HepG2 (cell line): ENCODE measurements around the gene ROBO3. TPM values are rescaled to one million over a fixed set of nuclear protein-coding genes. Genes with fewer than 3 reads are reported as not detected.

ENCODE experiments used
- ATAC-seq: fragments of 200-7000 bp; cut with Tn5 transposase; 3 replicates; pipeline ENCODE4 v1.9.1; 2020; ENCODE audit warnings: mild to moderate bottlenecking, moderate library complexity
- BruUV-seq: library from RNA; stranded (reverse); fragments of 400-500 nt; replicated peaks from 2 replicates; lab custom pipeline; 2021; lab: Mats Ljungman, UMichigan
- CTCF ChIA-PET: fragments of 300-600 bp; formaldehyde crosslinking; extraction: SDS; loops from one replicate; lab custom pipeline; 2021; ENCODE audit warnings: low total read pairs, inconsistent platforms, low intra/inter-chr PET ratio; lab: Yijun Ruan, JAX
- POLR2A ChIA-PET: fragments of 350-600 bp; sonication (Branson Sonifier 250); formaldehyde crosslinking; loops from one replicate; lab custom pipeline; 2020; ENCODE audit warnings: antibody characterized with exemption, inconsistent platforms; lab: Yijun Ruan, JAX
- DNase-seq: peaks from one replicate; pipeline ENCODE4 v3.0.0-alpha.2; 2015; ENCODE audit warnings: low spot score
- FAIRE-seq: peaks from 3 replicates; lab custom pipeline; 2011; peaks lifted over from hg19 to GRCh38; lab: Jason Lieb, UNC
- H2AFZ ChIP-seq: one replicate; pipeline ENCODE4 v1.6.1; 2011; ENCODE audit warnings: low read length, inconsistent platforms
- H3K27ac ChIP-seq: fragments of 300-600 bp; 3 replicates; pipeline ENCODE4 v1.8.0; 2011; ENCODE audit warnings: mixed run types, mild to moderate bottlenecking, mixed read lengths, low read length, inconsistent platforms; ENCODE audit not compliant: insufficient read depth; ENCODE audit errors: extremely low read length
- H3K27me3 ChIP-seq, 2 experiments: fragments of 200-600 bp in 1 of 2; 2 replicates in 1 of 2; 3 replicates in 1 of 2; pipeline versions ENCODE4 v1.6.0 to v1.8.0; 2011; ENCODE audit warnings: low read length in 2 of 2, mild to moderate bottlenecking in 2 of 2, moderate library complexity in 2 of 2, inconsistent platforms in 1 of 2; ENCODE audit not compliant: insufficient read depth in 2 of 2, control insufficient read depth in 1 of 2
- H3K36me3 ChIP-seq, 2 experiments: fragments of 200-600 bp in 1 of 2; replicated peaks in 1 of 2; 2 replicates in 1 of 2; 3 replicates in 1 of 2; pipeline versions ENCODE4 v1.5.1 to v1.8.0; 2011; ENCODE audit warnings: low read length in 2 of 2, inconsistent platforms in 1 of 2; ENCODE audit not compliant: insufficient read depth in 2 of 2, control insufficient read depth in 1 of 2
- H3K4me1 ChIP-seq: 2 replicates; pipeline ENCODE4 v1.5.1; 2012; ENCODE audit warnings: low read length, inconsistent platforms; ENCODE audit not compliant: insufficient read depth
- H3K4me2 ChIP-seq: 2 replicates; pipeline ENCODE4 v1.6.0; 2011; ENCODE audit warnings: low read depth, low read length, inconsistent platforms
- H3K4me3 ChIP-seq, 3 experiments: fragments of 200-600 bp in 1 of 3; sonication (generic), shearing (Covaris generic) in 1 of 3; replicated peaks in 1 of 3; 2 replicates each; pipeline ENCODE4 v1.5.1; 2011 to 2016; ENCODE audit warnings: low read length in 3 of 3, inconsistent platforms in 2 of 3, low read depth in 2 of 3, mild to moderate bottlenecking in 2 of 3, control low read depth in 1 of 3, mixed read lengths in 1 of 3; ENCODE audit not compliant: insufficient read depth in 1 of 3
- H3K79me2 ChIP-seq: one replicate; pipeline ENCODE4 v1.6.1; 2011; ENCODE audit warnings: low read length, inconsistent platforms; ENCODE audit not compliant: insufficient read depth
- H3K9ac ChIP-seq: 2 replicates; pipeline ENCODE4 v1.6.0; 2011; ENCODE audit warnings: mild to moderate bottlenecking, low read depth, low read length, inconsistent platforms; ENCODE audit not compliant: insufficient read depth
- H3K9me3 ChIP-seq: 2 replicates; pipeline ENCODE4 v1.5.1; 2012; ENCODE audit warnings: mild to moderate bottlenecking, low read length
- H4K20me1 ChIP-seq: 2 replicates; pipeline ENCODE4 v1.6.0; 2011; ENCODE audit warnings: inconsistent platforms, mild to moderate bottlenecking, low read length, moderate library complexity; ENCODE audit not compliant: insufficient read depth
- HMG20A ChIP-seq: IDR thresholded peaks from 2 replicates; pipeline ENCODE4 v1.6.1; 2016; ENCODE audit warnings: borderline replicate concordance
- NFE2L2 ChIP-seq: fragments of 150-350 bp; IDR thresholded peaks from 2 replicates; pipeline ENCODE4 v1.6.1; 2014; ENCODE audit warnings: low read length
- NFKB2 ChIP-seq: sonication (generic); formaldehyde crosslinking; IDR thresholded peaks from 2 replicates; pipeline ENCODE4 v1.4.0; 2020; ENCODE audit warnings: missing genetic modification reagents, borderline replicate concordance
- PHF5A ChIP-seq: IDR thresholded peaks from one replicate; pipeline ENCODE4 v1.6.1; 2018; ENCODE audit warnings: low read depth, missing genetic modification reagents; ENCODE audit not compliant: unreplicated experiment
- ZFP90 ChIP-seq: sonication (generic); formaldehyde crosslinking; IDR thresholded peaks from 2 replicates; pipeline ENCODE4 v1.8.0; 2022; ENCODE audit warnings: missing genetic modification reagents, mild to moderate bottlenecking, inconsistent platforms, borderline replicate concordance
- ZNF12 ChIP-seq: sonication (generic); formaldehyde crosslinking; IDR thresholded peaks from 2 replicates; pipeline ENCODE4 v1.5.0; 2020; ENCODE audit warnings: missing genetic modification reagents
- ZNF280B ChIP-seq: sonication (generic); formaldehyde crosslinking; IDR thresholded peaks from 2 replicates; pipeline ENCODE4 v1.5.0; 2020; ENCODE audit warnings: missing genetic modification reagents, mild to moderate bottlenecking, borderline replicate concordance
- ZNF326 ChIP-seq: sonication (generic); formaldehyde crosslinking; IDR thresholded peaks from 2 replicates; pipeline ENCODE4 v1.4.0; 2020; ENCODE audit warnings: missing genetic modification reagents, borderline replicate concordance
- ZNF841 ChIP-seq: sonication (generic); formaldehyde crosslinking; IDR thresholded peaks from 2 replicates; pipeline ENCODE4 v1.8.1; 2023; ENCODE audit warnings: missing genetic modification reagents, borderline replicate concordance
- WGBS: methylation state at CpG from one replicate; pipeline ENCODE4 v1.1.6; 2017; ENCODE audit warnings: low lambda C conversion rate; 5-methylcytosine and 5-hydroxymethylcytosine counted together
- in situ Hi-C: cut with HindIII; loops from 2 replicates; pipeline ENCODE4 v1.10.0; 2017; ENCODE audit warnings: low pct_unique_long_range_greater_than_20kb; ENCODE audit not compliant: extremely low pct_ligation_motif_present
- intact Hi-C: fragments of 100-400 bp; cut with micrococcal nuclease; formaldehyde crosslinking; loops from one replicate; pipeline ENCODE4 v1.10.0; 2022; ENCODE audit not compliant: unreplicated experiment
- polyA plus RNA-seq, 8 experiments: library from polyadenylated mRNA; depleted of rRNA in 3 of 8; stranded (reverse) in 7 of 8; unstranded in 1 of 8; fragments of >200 nt; fragmentation: Illumina TruSeq in 4 of 8; extraction: Trizol in 4 of 8; gene quantifications; 2 replicates each; pipeline versions ENCODE4 v1.2.1 to v1.2.3, GENCODE V29; 2011 to 2016; ENCODE audit warnings: low read depth in 4 of 8, missing spikeins in 1 of 8, mixed read lengths in 1 of 8; ENCODE audit not compliant: insufficient read depth in 1 of 8
- total RNA-seq, 5 experiments: library from RNA; depleted of rRNA; stranded (reverse); fragments of >200 nt; fragmentation: Illumina TruSeq; extraction: Trizol; gene quantifications; 2 replicates each; pipeline ENCODE4 v1.2.3, GENCODE V29; 2016; ENCODE audit warnings: low read depth in 1 of 5

The ROBO3 gene
- total and polyA plus RNA-seq, 2 of the 13 experiments (the other 11 are each of a cell fraction or from before 2014, with no cell fraction given): 0.07 to 2.4 TPM

GRCh38 chr11:124864176-124864891 is 898 bp upstream of the ROBO3 start:
- H3K4me1 ChIP-seq: peaks cover 34% of the 10 kb centered on the region
- no peak for ATAC-seq
- H3K79me2 ChIP-seq: no peaks in the 10 kb centered on the region
- in situ Hi-C loops: loop anchor here (10.0 kb wide), 3 partner anchors 190 to 460 kb away; partner anchors contain the start of genes SIAE and SPA17
- H3K4me2 ChIP-seq: no peak overlapping the region
- ChIA-PET CTCF (no interaction called here), POLR2A (no interaction called here)
- no TSS peak for BruUV-seq
- H3K36me3 ChIP-seq: no peaks in the 10 kb centered on the region
- no peak for DNase-seq
- WGBS: 22% methylated on average over 18 of the region's 18 CpGs
- peaks cover 18 to 73% of the 10 kb centered on the region in 2 experiments; a peak in 4 of 5 replicates for H3K27me3 ChIP-seq
- no peak overlapping the region for H2AFZ ChIP-seq
- FAIRE-seq: no peak
- H3K4me3 ChIP-seq: no peak overlapping the region
- no peaks in the 10 kb centered on the region for H3K9me3 ChIP-seq
- no peak for TF ChIP-seq NFKB2
- no peak for TF ChIP-seq HMG20A (CRISPR knock-in tag)
- no peak for TF ChIP-seq ZNF280B
- TF ChIP-seq ZNF841 (CRISPR knock-in tag): no peak
- no peak for TF ChIP-seq ZNF326
- TF ChIP-seq ZNF12 (CRISPR knock-in tag): no peak
- no peak for TF ChIP-seq ZFP90
- no peak for TF ChIP-seq PHF5A
- TF ChIP-seq NFE2L2: no peak
- TF ChIP-seq, all 625 proteins: peak for 0
- intact Hi-C loops: no loop called here
- H4K20me1 ChIP-seq: no peaks in the 10 kb centered on the region
- no peak overlapping the region for H3K27ac ChIP-seq
- no peak overlapping the region for H3K9ac ChIP-seq
